ENCODE measurements around the gene GGNBP2. TPM values are rescaled to one million over a fixed set of nuclear protein-coding genes. Genes with fewer than 3 reads are reported as not detected.
A peak's percentile ranks its signal among the peaks of the same experiment; 100 is the strongest.

GGNBP2 gene
- polyA plus RNA-seq, 1 donor from 2014 or later, result 112 TPM

GRCh38 chr17:36547776-36548175 lies 3.1 kb downstream of the GGNBP2 start:
- Histone ChIP-seq H3K4me3 (ENCODE audit: low read length) (peak overlapping the region; percentile 99), H4K20me1 (ENCODE audit: insufficient read depth) (no peaks in the 10 kb centered on the region), H3K36me3 (ENCODE audit: insufficient read depth, low read length) (no peaks in the 10 kb centered on the region), H3K27me3 (ENCODE audit: insufficient read depth, low read depth, low read length) (no peaks in the 10 kb centered on the region), H2AFZ (ENCODE audit: low read depth, low read length) (no peak overlapping the region), H3K9me2 (ENCODE audit: insufficient read depth, low read length) (no peaks in the 10 kb centered on the region), H3K79me2 (replicated peaks; ENCODE audit: insufficient read depth, low read length) (peaks cover 69% of the 10 kb centered on the region), H3K9me3 (ENCODE audit: low read length) (no peaks in the 10 kb centered on the region), H3F3A (ENCODE audit: insufficient read depth, low read length, poor library complexity, severe bottlenecking) (peaks cover 4% of the 10 kb centered on the region), H3K4me2 (ENCODE audit: low read length) (peak overlapping the region; percentile 90), H3K27ac (ENCODE audit: low read length) (no peak overlapping the region), H3K9ac (ENCODE audit: low read length) (no peak overlapping the region)
- TF ChIP-seq TAF1 (IDR thresholded peaks at IDR 0.05; ENCODE audit: low read depth) (no peak), RAD21 (conservative IDR thresholded peaks at IDR 0.05) (no peak)

- peaks cover 7% of the 10 kb centered on the region for H3K36me3 ChIP-seq (ENCODE audit: insufficient read depth, low read length)
- H2AFZ ChIP-seq (ENCODE audit: low read depth, low read length), result no peak overlapping the region
- H4K20me1 ChIP-seq (ENCODE audit: insufficient read depth), result no peaks in the 10 kb centered on the region
These were observed 6.0 kb downstream of the GGNBP2 start for GRCh38 chr17:36550491-36551417.

GRCh38 chr17:36553459-36553858 lies 8.7 kb downstream of the GGNBP2 start:
- H3K27ac ChIP-seq (ENCODE audit: low read length), result no peak overlapping the region
- no peak overlapping the region for H3K9ac ChIP-seq (ENCODE audit: low read length)
- no peak overlapping the region for H3K4me2 ChIP-seq (ENCODE audit: low read length)
- no peak overlapping the region for H2AFZ ChIP-seq (ENCODE audit: low read depth, low read length)
- no peaks in the 10 kb centered on the region for H3K27me3 ChIP-seq (ENCODE audit: insufficient read depth, low read depth, low read length)
- peaks cover 52% of the 10 kb centered on the region for H3K79me2 ChIP-seq (replicated peaks; ENCODE audit: insufficient read depth, low read length)
- H3K9me2 ChIP-seq (ENCODE audit: insufficient read depth, low read length), result no peaks in the 10 kb centered on the region
- no peak overlapping the region for H3K4me3 ChIP-seq (ENCODE audit: low read length)
- H4K20me1 ChIP-seq (ENCODE audit: insufficient read depth), result no peaks in the 10 kb centered on the region
- H3F3A ChIP-seq (ENCODE audit: insufficient read depth, low read length, poor library complexity, severe bottlenecking), result no peaks in the 10 kb centered on the region
- no peaks in the 10 kb centered on the region for H3K9me3 ChIP-seq (ENCODE audit: low read length)
- peaks cover 8% of the 10 kb centered on the region for H3K36me3 ChIP-seq (ENCODE audit: insufficient read depth, low read length)
- no peak for TF ChIP-seq SMC3 (conservative IDR thresholded peaks at IDR 0.05; ENCODE audit: poor library complexity)
- TF ChIP-seq EZH2 (IDR thresholded peaks at IDR 0.05; ENCODE audit: borderline replicate concordance, insufficient read depth, low read length, poor library complexity, severe bottlenecking), result no peak
- TF ChIP-seq EP300 (conservative IDR thresholded peaks at IDR 0.05; ENCODE audit: poor library complexity, severe bottlenecking), result no peak
- no peak for TF ChIP-seq MXI1 (conservative IDR thresholded peaks at IDR 0.05; ENCODE audit: poor library complexity, severe bottlenecking)
- TF ChIP-seq POLR2AphosphoS5 (IDR thresholded peaks at IDR 0.05), result no peak
- no peak for TF ChIP-seq TAF1 (IDR thresholded peaks at IDR 0.05; ENCODE audit: low read depth)
- no peak for TF ChIP-seq RAD21 (conservative IDR thresholded peaks at IDR 0.05)
- no peak for TF ChIP-seq CTCF (IDR thresholded peaks at IDR 0.05; ENCODE audit: poor library complexity, severe bottlenecking)
- TF ChIP-seq REST (IDR thresholded peaks at IDR 0.05; ENCODE audit: borderline replicate concordance), result no peak

More at GRCh38 chr17:36550491-36551417, 6.0 kb downstream of the GGNBP2 start:
- Histone ChIP-seq H3K4me2 (ENCODE audit: low read length) (no peak overlapping the region), H3F3A (ENCODE audit: insufficient read depth, low read length, poor library complexity, severe bottlenecking) (peaks cover 3% of the 10 kb centered on the region), H3K27me3 (ENCODE audit: insufficient read depth, low read depth, low read length) (no peaks in the 10 kb centered on the region), H3K4me3 (ENCODE audit: low read length) (no peak overlapping the region), H3K9me2 (ENCODE audit: insufficient read depth, low read length) (no peaks in the 10 kb centered on the region), H3K9me3 (ENCODE audit: low read length) (no peaks in the 10 kb centered on the region), H3K79me2 (replicated peaks; ENCODE audit: insufficient read depth, low read length) (peaks cover 76% of the 10 kb centered on the region), H3K27ac (ENCODE audit: low read length) (no peak overlapping the region), H3K9ac (ENCODE audit: low read length) (no peak overlapping the region)
- no peak for TF ChIP-seq MXI1 (conservative IDR thresholded peaks at IDR 0.05; ENCODE audit: poor library complexity, severe bottlenecking)

Data from neural cell (in vitro differentiated cells).